ENCODE data around the gene SPATS2L.

Gene SPATS2L

DNA sequence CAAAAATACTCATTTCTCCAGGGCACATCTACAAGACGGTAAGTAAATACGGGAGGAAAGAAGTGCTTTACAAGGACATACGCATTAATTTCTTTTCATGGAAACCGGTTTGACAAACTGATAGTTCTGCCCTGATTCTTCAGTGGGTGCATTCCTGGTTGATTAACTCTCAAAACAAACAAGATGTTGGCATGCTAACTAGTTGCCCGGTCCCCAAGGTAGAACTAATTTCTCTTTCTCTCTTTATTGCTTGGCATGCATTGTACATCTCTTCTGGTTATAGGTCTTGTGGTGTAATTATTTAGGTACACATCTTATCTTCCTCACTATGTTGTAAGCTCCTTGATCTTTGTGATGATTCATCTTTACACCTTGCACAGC lies 46.9 kb upstream of the SPATS2L start:
- ATAC-seq (ENCODE audit: low read depth) (peak; percentile 90), DNase-seq (ENCODE audit: low spot score) (no peak)
- no peak for TF ChIP-seq CTCF (IDR thresholded peaks at IDR 0.05; ENCODE audit: poor library complexity, severe bottlenecking)
- Histone ChIP-seq H3K4me3 (ENCODE audit: severe bottlenecking) (no peak overlapping the region), H3K27ac (ENCODE audit: poor library complexity, severe bottlenecking) (peak overlapping the region; percentile 42), H3K9me3 (ENCODE audit: severe bottlenecking) (no peaks in the 10 kb centered on the region), H3K27me3 (ENCODE audit: insufficient read depth, poor library complexity, severe bottlenecking) (no peaks in the 10 kb centered on the region), H3K36me3 (ENCODE audit: low read depth) (no peaks in the 10 kb centered on the region), H3K4me1 (ENCODE audit: insufficient read depth, poor library complexity, severe bottlenecking) (peaks cover 18% of the 10 kb centered on the region)

- DNase-seq (ENCODE audit: low spot score), result no peak
- no peaks in the 10 kb centered on the region for H3K9me3 ChIP-seq (ENCODE audit: severe bottlenecking)
- no peak for TF ChIP-seq CTCF (IDR thresholded peaks at IDR 0.05; ENCODE audit: poor library complexity, severe bottlenecking)
- ATAC-seq (ENCODE audit: low read depth), result no peak
- no peak overlapping the region for H3K27ac ChIP-seq (ENCODE audit: poor library complexity, severe bottlenecking)
- peaks cover 23% of the 10 kb centered on the region for H3K4me1 ChIP-seq (ENCODE audit: insufficient read depth, poor library complexity, severe bottlenecking)
- H3K4me3 ChIP-seq (ENCODE audit: severe bottlenecking), result no peak overlapping the region
- no peaks in the 10 kb centered on the region for H3K27me3 ChIP-seq (ENCODE audit: insufficient read depth, poor library complexity, severe bottlenecking)
- no peaks in the 10 kb centered on the region for H3K36me3 ChIP-seq (ENCODE audit: low read depth)
Observed at GRCh38 chr2:200262047-200262446, 44.4 kb upstream of the SPATS2L start.

- ATAC-seq (ENCODE audit: low read depth) (no peak), DNase-seq (ENCODE audit: low spot score) (no peak)
- H3K4me3 ChIP-seq (ENCODE audit: severe bottlenecking), result no peak overlapping the region
- no peak for TF ChIP-seq CTCF (IDR thresholded peaks at IDR 0.05; ENCODE audit: poor library complexity, severe bottlenecking)
- no peaks in the 10 kb centered on the region for H3K36me3 ChIP-seq (ENCODE audit: low read depth)
- H3K27ac ChIP-seq (ENCODE audit: poor library complexity, severe bottlenecking), result no peak overlapping the region
- peaks cover 23% of the 10 kb centered on the region for H3K4me1 ChIP-seq (ENCODE audit: insufficient read depth, poor library complexity, severe bottlenecking)
- no peaks in the 10 kb centered on the region for H3K9me3 ChIP-seq (ENCODE audit: severe bottlenecking)
- H3K27me3 ChIP-seq (ENCODE audit: insufficient read depth, poor library complexity, severe bottlenecking), result no peaks in the 10 kb centered on the region
Observed at GRCh38 chr2:200263279-200263678, 43.2 kb upstream of the SPATS2L start.

DNA sequence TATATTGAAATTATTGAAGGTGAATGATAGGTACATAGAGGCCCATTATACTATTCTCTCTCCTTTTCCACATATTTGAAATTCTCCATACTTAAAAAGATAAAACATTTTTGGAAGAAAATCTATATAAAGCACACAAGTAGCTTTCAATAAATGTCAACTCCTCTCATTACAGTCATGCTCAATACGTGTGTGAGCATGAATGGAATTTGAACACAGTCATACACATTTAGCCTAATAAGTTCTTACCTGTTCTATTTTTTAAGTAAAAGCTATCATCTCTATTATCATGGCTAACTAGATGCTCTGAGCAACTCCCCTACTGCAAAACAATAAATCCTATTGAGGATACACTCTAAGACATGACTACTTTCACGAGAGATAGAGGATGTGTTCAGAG lies 41.9 kb upstream of the SPATS2L start:
- DNase-seq (ENCODE audit: low spot score) (no peak), ATAC-seq (ENCODE audit: low read depth) (peak; percentile 74)
- TF ChIP-seq CTCF (IDR thresholded peaks at IDR 0.05; ENCODE audit: poor library complexity, severe bottlenecking), result no peak
- Histone ChIP-seq H3K9me3 (ENCODE audit: severe bottlenecking) (no peaks in the 10 kb centered on the region), H3K27me3 (ENCODE audit: insufficient read depth, poor library complexity, severe bottlenecking) (no peaks in the 10 kb centered on the region), H3K4me1 (ENCODE audit: insufficient read depth, poor library complexity, severe bottlenecking) (peaks cover 15% of the 10 kb centered on the region), H3K36me3 (ENCODE audit: low read depth) (no peaks in the 10 kb centered on the region), H3K27ac (ENCODE audit: poor library complexity, severe bottlenecking) (no peak overlapping the region), H3K4me3 (ENCODE audit: severe bottlenecking) (no peak overlapping the region)

GRCh38 chr2:200266406-200266805 lies 40.1 kb upstream of the SPATS2L start:
- no peaks in the 10 kb centered on the region for H3K9me3 ChIP-seq (ENCODE audit: severe bottlenecking)
- no peaks in the 10 kb centered on the region for H3K36me3 ChIP-seq (ENCODE audit: low read depth)
- DNase-seq (ENCODE audit: low spot score), result no peak
- no peak for TF ChIP-seq CTCF (IDR thresholded peaks at IDR 0.05; ENCODE audit: poor library complexity, severe bottlenecking)
- no peaks in the 10 kb centered on the region for H3K27me3 ChIP-seq (ENCODE audit: insufficient read depth, poor library complexity, severe bottlenecking)
- H3K27ac ChIP-seq (ENCODE audit: poor library complexity, severe bottlenecking), result no peak overlapping the region
- ATAC-seq (ENCODE audit: low read depth), result no peak
- H3K4me1 ChIP-seq (ENCODE audit: insufficient read depth, poor library complexity, severe bottlenecking), result peaks cover 8% of the 10 kb centered on the region
- no peak overlapping the region for H3K4me3 ChIP-seq (ENCODE audit: severe bottlenecking)
